Keratinocyte (primary cell): ENCODE measurements around the gene ACHE.

ENCODE experiments used
- CTCF ChIP-seq, 3 experiments: IDR thresholded peaks in 1 of 3; conservative IDR thresholded peaks in 1 of 3; optimal IDR thresholded peaks in 1 of 3; 2 replicates in 2 of 3; 3 replicates in 1 of 3; pipeline versions ENCODE3 to v1.5.1; 2011; ENCODE audit warnings: low read length in 3 of 3, mild to moderate bottlenecking in 3 of 3, moderate library complexity in 2 of 3, control low read depth in 1 of 3, inconsistent platforms in 1 of 3; ENCODE audit not compliant: insufficient read depth in 2 of 3; ENCODE audit errors: extremely low read depth in 1 of 3
- EZH2 ChIP-seq: IDR thresholded peaks from one replicate; pipeline ENCODE4 v1.6.1; 2012; ENCODE audit warnings: inconsistent platforms, mild to moderate bottlenecking, low read length, moderate library complexity

GRCh38 chr7:100867776-100868485, 27.8 kb downstream of the ACHE start:
- TF ChIP-seq CTCF (optimal IDR thresholded peaks at IDR 0.05 in 1 of 3, IDR thresholded peaks at IDR 0.05 in 1 of 3, conservative IDR thresholded peaks at IDR 0.05 in 1 of 3; ENCODE audit: extremely low read depth in 1 of 3, insufficient read depth in 2 of 3, low read length in 3 of 3): no peak
- TF ChIP-seq EZH2: no peak
